ENCODE results near the gene GPC5. TPM values are rescaled to one million over a fixed set of nuclear protein-coding genes. Genes with fewer than 3 reads are reported as not detected.

The GPC5 gene
- total RNA-seq, 1 experiment from 2014 or later: 0.26 TPM

GRCh38 chr13:92150606-92151005 is 752.2 kb downstream of the GPC5 start:
- no peak for DNase-seq (ENCODE audit: low read depth, low spot score)
- Histone ChIP-seq H3K27ac (ENCODE audit: low read length) (no peak overlapping the region), H3K36me3 (ENCODE audit: control insufficient read depth, insufficient read depth, low read length) (no peaks in the 10 kb centered on the region), H3K4me3 (ENCODE audit: low read depth in 2 of 2, low read length in 2 of 2) (no peak overlapping the region), H3K9me3 (ENCODE audit: control insufficient read depth, insufficient read depth, low read depth, low read length) (no peaks in the 10 kb centered on the region), H3K4me1 (ENCODE audit: control insufficient read depth, insufficient read depth, low read length) (no peaks in the 10 kb centered on the region), H3K27me3 (ENCODE audit: control insufficient read depth, insufficient read depth, low read length) (no peaks in the 10 kb centered on the region)
- intact Hi-C loops (cut with micrococcal nuclease; ENCODE audit: unreplicated experiment) (no loop called here), in situ Hi-C loops (cut with HindIII; ENCODE audit: low pct_unique_long_range_greater_than_20kb, low sequenced_read_pairs) (no loop called here)
- no peak for TF ChIP-seq TCF7L2 (IDR thresholded peaks at IDR 0.05; ENCODE audit: low read depth, low read length)
- TF ChIP-seq SIN3A (IDR thresholded peaks at IDR 0.05; ENCODE audit: borderline replicate concordance, insufficient read depth, low read depth, low read length): no peak
- no peak for TF ChIP-seq REST (IDR thresholded peaks at IDR 0.05; ENCODE audit: insufficient read depth in 1 of 2, low read depth in 2 of 2, low read length in 1 of 2)
- no peak for TF ChIP-seq CTCF (IDR thresholded peaks at IDR 0.05)
- TF ChIP-seq POLR2AphosphoS5 (IDR thresholded peaks at IDR 0.05; ENCODE audit: low read depth, low read length): no peak
- CTCF ChIA-PET: no interaction called here
- no peak for ATAC-seq
- POLR2A ChIA-PET: no interaction called here
- BruUV-seq (replicated peaks): no TSS peak

- intact Hi-C loops (cut with micrococcal nuclease; ENCODE audit: unreplicated experiment): no loop called here
- Histone ChIP-seq H3K27me3 (ENCODE audit: control insufficient read depth, insufficient read depth, low read length) (no peaks in the 10 kb centered on the region), H3K9me3 (ENCODE audit: control insufficient read depth, insufficient read depth, low read depth, low read length) (no peaks in the 10 kb centered on the region), H3K4me3 (ENCODE audit: low read depth in 2 of 2, low read length in 2 of 2) (no peak overlapping the region), H3K4me1 (ENCODE audit: control insufficient read depth, insufficient read depth, low read length) (no peaks in the 10 kb centered on the region), H3K36me3 (ENCODE audit: control insufficient read depth, insufficient read depth, low read length) (no peaks in the 10 kb centered on the region), H3K27ac (ENCODE audit: low read length) (no peak overlapping the region)
- TF ChIP-seq REST (IDR thresholded peaks at IDR 0.05; ENCODE audit: insufficient read depth in 1 of 2, low read depth in 2 of 2, low read length in 1 of 2) (no peak), TCF7L2 (IDR thresholded peaks at IDR 0.05; ENCODE audit: low read depth, low read length) (no peak), POLR2AphosphoS5 (IDR thresholded peaks at IDR 0.05; ENCODE audit: low read depth, low read length) (no peak), SIN3A (IDR thresholded peaks at IDR 0.05; ENCODE audit: borderline replicate concordance, insufficient read depth, low read depth, low read length) (no peak), CTCF (IDR thresholded peaks at IDR 0.05) (no peak)
- ATAC-seq (no peak), DNase-seq (ENCODE audit: low read depth, low spot score) (no peak)
- ChIA-PET POLR2A (interaction anchor here (0.7 kb wide), 1 partner anchor 536 kb away, joined by 19 read pairs; no protein-coding TSS in a partner anchor), CTCF (no interaction called here)
- in situ Hi-C loops (cut with HindIII; ENCODE audit: low pct_unique_long_range_greater_than_20kb, low sequenced_read_pairs): no loop called here
- no TSS peak for BruUV-seq (replicated peaks)
Measured at GRCh38 chr13:92158346-92158745, 759.9 kb downstream of the GPC5 start.
